ENCODE results near the gene TIA1. TPM values are rescaled to one million over a fixed set of nuclear protein-coding genes. Genes with fewer than 3 reads are reported as not detected.
"Not testable (repeated sequence)": the region's sequence is repeated elsewhere in the genome, so short reads cannot be mapped to it uniquely, and the experiment has no call there.

Gene TIA1
- total and polyA plus RNA-seq, 9 donors = 89.0 to 143 (median 115) TPM

GRCh38 chr2:70280242-70280798 is 31.9 kb upstream of the TIA1 start:
- 89 to 96% (median 93%) methylated on average over 2 of the region's 2 CpGs for WGBS, 3 donors
- no peaks in the 10 kb centered on the region for H3K9me3 ChIP-seq
- no peaks in the 10 kb centered on the region for H3K4me1 ChIP-seq (ENCODE audit: insufficient read depth)
- no peaks in the 10 kb centered on the region for H3K36me3 ChIP-seq
- H3K27me3 ChIP-seq = no peaks in the 10 kb centered on the region
- H3K27ac ChIP-seq = no peak overlapping the region
- no peak for TF ChIP-seq CTCF (IDR thresholded peaks at IDR 0.05)
- TF ChIP-seq POLR2A (IDR thresholded peaks at IDR 0.05) = no peak
- no peak for TF ChIP-seq EP300 (IDR thresholded peaks at IDR 0.05)
- intact Hi-C loops (cut with DNase I) = no loop called here
- no peak for DNase-seq
- no peak overlapping the region for H3K4me3 ChIP-seq

GRCh38 chr2:70270323-70270722 is 21.9 kb upstream of the TIA1 start:
- Histone ChIP-seq H3K9me3 (no peaks in the 10 kb centered on the region), H3K36me3 (no peaks in the 10 kb centered on the region), H3K27me3 (no peaks in the 10 kb centered on the region), H3K4me3 (no peak overlapping the region), H3K27ac (no peak overlapping the region), H3K4me1 (ENCODE audit: insufficient read depth) (no peaks in the 10 kb centered on the region)
- WGBS, 3 donors = 55 to 77% (median 63%) methylated on average over 3 of the region's 3 CpGs
- no peak for TF ChIP-seq CTCF (IDR thresholded peaks at IDR 0.05)
- TF ChIP-seq POLR2A (IDR thresholded peaks at IDR 0.05) = no peak
- TF ChIP-seq EP300 (IDR thresholded peaks at IDR 0.05) = no peak
- no peak for DNase-seq
- intact Hi-C loops (cut with DNase I) = no loop called here

- intact Hi-C loops (cut with DNase I); DNase-seq; H3K36me3 ChIP-seq; H3K27ac ChIP-seq; H3K4me3 ChIP-seq; H3K9me3 ChIP-seq; H3K4me1 ChIP-seq (ENCODE audit: insufficient read depth); H3K27me3 ChIP-seq: not testable (repeated sequence)
- 91% methylated on average over 18 of the region's 18 CpGs for WGBS, 3 donors
These were observed 21.2 kb upstream of the TIA1 start for GRCh38 chr2:70269422-70270302.

DNA sequence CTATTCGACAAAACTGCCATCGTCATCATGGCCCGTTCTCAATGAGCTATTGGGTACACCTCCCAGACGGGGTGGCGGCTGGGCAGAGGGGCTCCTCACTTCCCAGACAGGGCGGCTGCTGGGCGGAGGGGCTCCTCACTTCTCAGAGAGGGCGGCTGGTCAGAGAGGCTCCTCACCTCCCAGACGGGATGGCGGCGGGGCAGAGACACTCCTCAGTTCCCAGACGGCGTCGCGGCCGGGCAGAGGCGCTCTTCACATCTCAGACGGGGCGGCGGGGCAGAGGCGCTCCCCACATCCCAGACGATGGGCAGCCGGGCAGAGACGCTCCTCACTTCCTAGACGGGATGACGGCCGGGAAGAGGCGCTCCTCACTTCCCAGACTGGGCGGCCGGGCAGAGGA is 18.5 kb upstream of the TIA1 start:
- 96 to 97% (median 97%) methylated on average over 27 to 30 of the region's 30 CpGs for WGBS, 3 donors

DNA sequence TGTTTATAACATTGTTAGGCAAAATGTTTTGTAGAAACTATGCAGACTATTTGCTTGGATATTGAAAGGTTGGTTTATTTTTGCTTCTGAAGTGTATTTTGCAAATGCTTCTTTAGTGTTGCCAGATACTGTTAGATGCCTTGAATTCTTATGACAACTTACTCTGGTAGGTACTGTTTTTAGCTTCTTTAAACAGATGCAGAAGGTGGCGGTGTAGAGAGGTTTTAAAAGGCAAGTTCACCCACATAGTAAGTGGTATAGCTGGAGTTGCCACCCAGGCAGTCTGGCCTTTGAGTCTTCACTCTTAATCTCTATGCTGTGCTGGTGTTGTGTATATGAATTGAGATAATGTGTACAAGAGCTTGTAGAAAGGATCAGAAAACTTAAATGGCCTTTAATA is 13.1 kb upstream of the TIA1 start:
- Histone ChIP-seq H3K4me3 (no peak overlapping the region), H3K4me1 (ENCODE audit: insufficient read depth) (peaks cover 11% of the 10 kb centered on the region), H3K27ac (no peak overlapping the region), H3K36me3 (no peaks in the 10 kb centered on the region), H3K9me3 (no peaks in the 10 kb centered on the region), H3K27me3 (no peaks in the 10 kb centered on the region)
- 18 to 38% (median 21%) methylated on average over 1 of the region's 1 CpG for WGBS, 3 donors
- intact Hi-C loops (cut with DNase I) = no loop called here
- TF ChIP-seq CTCF (IDR thresholded peaks at IDR 0.05) (no peak), EP300 (IDR thresholded peaks at IDR 0.05) (no peak), POLR2A (IDR thresholded peaks at IDR 0.05) (no peak)
- DNase-seq = no peak

More for the DNA sequence above, 18.5 kb upstream of the TIA1 start:
- H3K27ac ChIP-seq; intact Hi-C loops (cut with DNase I); H3K9me3 ChIP-seq; DNase-seq; H3K36me3 ChIP-seq; H3K27me3 ChIP-seq; H3K4me3 ChIP-seq; H3K4me1 ChIP-seq (ENCODE audit: insufficient read depth): not testable (repeated sequence)

Data from ovary (tissue), 9 donors.